Measurements from ENCODE around the gene PTPN6.

- TF ChIP-seq CTCF (IDR thresholded peaks at IDR 0.05) (no peak), POLR2A (IDR thresholded peaks at IDR 0.05) (no peak), EP300 (IDR thresholded peaks at IDR 0.05) (no peak)
Observed at GRCh38 chr12:6946033-6946919, 4.9 kb upstream of the PTPN6 start.

Data from tibial nerve (tissue), 4 donors.